Measurements from ENCODE around the gene ST6GALNAC4.
"Not testable (repeated sequence)": the region's sequence is repeated elsewhere in the genome, so short reads cannot be mapped to it uniquely, and the experiment has no call there.

Gene ST6GALNAC4

DNA sequence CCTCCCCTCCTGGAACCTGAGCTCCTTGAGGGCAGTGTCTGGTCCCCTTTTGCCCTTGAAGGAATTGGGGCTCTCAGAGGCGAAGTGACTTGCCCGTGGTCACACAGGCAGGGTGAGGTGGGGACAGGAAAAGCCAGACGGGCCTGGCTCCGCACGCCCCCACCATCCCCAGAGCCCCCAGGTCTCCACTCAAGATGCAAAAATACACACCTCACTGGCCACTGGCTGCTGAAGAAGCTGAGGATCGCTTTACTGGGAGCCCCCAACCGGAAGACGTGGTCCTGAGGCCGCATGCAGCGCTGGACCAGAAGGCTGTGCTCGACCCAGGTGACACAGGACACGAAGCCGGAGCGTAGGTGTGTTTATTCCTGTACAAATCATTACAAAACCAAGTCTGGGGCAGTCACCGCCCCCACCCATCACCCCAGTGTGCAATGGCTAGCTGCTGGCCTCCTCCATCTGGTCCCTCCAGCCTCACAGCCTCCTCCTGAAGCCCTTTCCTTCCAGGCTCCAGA lies 31.8 kb downstream of the ST6GALNAC4 start:
- DNase-seq: no peak

DNA sequence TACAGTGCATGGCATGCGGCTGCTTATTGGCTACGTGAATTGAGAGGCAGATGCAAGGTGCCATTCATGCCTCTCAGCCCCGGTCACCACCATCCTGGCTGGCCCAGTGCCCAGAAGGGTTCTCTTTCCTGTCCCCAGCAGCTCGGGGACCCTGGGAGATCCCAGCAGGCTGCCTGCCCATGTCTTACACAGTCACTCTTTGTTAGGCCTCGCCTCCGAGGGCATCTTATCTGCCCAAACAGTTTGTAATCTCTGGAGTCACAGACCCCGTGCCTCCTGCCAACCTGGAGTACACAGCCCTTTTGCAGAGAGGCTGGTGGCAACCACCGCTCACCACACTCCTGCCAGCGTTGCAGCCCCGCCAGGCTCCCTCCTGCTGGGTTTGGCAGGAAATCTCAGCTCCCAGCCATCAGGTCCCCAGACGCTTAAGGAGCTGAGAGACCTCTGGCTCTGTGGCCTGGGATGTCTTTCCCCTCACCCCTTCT lies 32.4 kb downstream of the ST6GALNAC4 start:
- peak; percentile 42 for DNase-seq

- DNase-seq: no peak
These were observed 32.9 kb downstream of the ST6GALNAC4 start for GRCh38 chr9:127883959-127884358.

- DNase-seq: not testable (repeated sequence)
These were observed 35.1 kb downstream of the ST6GALNAC4 start for GRCh38 chr9:127881715-127882114.

DNA sequence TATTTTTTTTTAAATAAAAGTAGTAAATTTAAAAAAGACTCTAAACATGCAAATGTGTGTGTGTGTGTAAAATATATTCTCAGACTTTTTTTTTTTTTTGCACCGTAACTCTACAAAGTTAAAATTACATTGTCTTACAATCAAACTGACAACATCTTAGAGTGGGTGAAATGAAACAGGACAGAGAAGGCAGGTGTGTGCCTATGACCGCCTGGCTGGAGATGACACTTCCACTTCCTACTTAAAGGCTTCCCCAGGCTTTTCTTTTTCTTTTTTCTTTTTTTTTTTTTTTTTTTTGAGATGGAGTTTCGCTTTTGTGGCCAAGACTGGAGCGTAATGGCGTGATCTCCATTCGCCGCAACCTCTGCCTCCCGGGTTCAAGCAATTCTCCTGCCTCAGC lies 36.7 kb downstream of the ST6GALNAC4 start:
- DNase-seq: no peak

DNA sequence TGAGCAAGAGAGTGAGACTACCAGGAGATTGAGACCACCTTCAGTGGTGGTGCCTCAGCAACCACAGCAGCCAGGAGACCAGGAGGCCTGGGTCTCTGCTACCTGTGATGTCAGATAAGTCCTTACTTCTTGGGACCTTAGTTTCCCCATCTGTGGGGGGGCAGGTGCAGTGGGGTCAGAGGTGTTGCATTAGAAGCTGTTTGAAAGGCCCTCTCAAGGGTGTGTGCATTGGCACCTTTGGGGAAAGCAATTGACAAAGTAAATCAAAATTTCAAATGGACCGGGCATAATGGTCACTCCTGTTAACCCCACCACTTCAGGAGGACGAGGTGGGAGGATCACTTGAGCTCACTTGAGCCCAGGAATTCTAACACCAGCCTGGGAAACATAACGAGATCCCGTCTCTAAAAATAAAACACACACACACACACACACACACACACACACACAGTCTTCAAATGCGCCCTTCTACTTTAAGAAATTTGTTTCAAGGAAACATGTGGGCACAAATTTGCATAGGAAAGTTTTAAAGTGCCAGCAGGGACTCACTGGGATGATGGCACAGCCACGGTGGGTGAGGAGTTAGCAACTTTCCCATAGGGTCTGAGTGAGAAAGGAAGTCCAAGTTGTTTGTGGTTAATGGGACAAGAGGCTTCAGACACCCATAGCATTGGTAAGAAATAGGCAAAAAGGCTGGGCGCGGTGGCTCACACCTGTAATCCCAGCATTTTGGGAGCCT lies 38.0 kb downstream of the ST6GALNAC4 start:
- no peak for DNase-seq

DNA sequence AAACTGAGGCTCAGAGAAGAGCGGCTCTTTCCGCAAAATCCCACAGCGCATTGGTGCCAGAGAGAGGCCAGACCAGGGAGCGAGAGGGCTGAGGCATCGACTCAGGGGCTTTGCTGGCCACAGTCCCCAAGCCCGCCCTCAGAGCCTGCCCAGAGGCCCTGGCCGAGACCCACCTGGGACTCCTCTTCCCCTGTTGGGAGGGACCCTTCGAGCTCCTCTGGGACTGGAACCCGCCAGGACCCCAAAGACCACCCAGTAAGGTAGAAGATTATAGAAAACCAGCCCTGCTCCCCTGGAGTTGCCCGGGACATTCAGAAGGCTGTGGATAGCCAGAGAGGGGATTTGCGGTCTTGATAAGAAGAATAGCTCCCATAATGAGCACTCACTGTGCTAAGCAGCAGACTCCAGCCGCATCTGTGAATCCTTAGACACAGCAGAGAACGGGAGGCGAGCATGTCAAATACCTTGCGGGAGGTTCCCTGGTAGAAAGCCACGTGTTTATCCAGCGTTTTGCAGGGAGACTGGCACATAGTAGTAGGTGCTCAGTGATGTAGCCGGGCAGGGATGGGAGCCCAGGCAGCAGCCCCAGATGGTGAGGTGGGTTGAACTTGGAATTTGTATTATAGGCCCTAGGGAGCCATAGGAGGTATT lies 38.7 kb downstream of the ST6GALNAC4 start:
- no peak for DNase-seq

- no peak for DNase-seq
These were observed 39.3 kb downstream of the ST6GALNAC4 start, which contains the start of gene AK1 for GRCh38 chr9:127877566-127877998. Gene AK1 (minus strand): TSS chr9:127877675. CDS start chr9:127874617, 3,058 bp downstream.

GRCh38 chr9:127876764-127877562 lies 39.9 kb downstream of the ST6GALNAC4 start:
- DNase-seq: no peak

DNA sequence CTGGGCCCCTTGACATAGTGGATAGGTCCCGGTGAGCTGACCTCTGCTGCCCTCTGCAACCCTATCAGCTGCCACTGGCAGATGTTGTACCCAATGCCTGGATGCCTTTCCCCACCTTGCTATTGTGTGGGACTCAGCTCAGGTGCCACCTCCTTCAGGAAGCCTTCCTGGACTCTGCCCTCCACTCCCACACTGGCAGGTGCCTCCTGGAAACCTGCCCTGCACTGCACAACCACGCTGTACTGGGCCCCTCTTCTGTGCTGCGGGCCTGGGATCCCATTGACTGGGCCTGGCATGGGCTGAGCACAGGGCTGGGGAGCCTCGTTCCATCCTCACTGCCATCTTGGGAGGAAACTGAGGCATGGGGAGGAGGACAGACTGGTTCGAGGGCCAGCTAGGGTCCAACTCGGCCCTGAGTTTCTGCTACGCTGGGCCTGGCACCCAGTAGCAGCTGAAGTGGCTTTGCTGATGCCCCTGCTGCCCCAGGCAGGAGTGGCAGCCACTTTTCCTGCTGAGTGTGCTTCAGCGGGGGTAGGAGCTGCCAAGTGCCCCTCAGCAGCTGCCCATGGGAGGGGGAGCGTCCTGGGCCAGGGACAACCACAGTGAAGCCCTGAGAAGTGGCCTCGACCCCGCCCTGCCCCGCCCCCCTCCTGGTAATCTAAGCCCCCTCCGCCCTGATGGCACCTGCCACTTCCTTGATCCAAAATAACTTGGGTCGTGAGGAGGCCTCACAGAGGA lies 40.6 kb downstream of the ST6GALNAC4 start:
- peak; percentile 27 for DNase-seq

DNA sequence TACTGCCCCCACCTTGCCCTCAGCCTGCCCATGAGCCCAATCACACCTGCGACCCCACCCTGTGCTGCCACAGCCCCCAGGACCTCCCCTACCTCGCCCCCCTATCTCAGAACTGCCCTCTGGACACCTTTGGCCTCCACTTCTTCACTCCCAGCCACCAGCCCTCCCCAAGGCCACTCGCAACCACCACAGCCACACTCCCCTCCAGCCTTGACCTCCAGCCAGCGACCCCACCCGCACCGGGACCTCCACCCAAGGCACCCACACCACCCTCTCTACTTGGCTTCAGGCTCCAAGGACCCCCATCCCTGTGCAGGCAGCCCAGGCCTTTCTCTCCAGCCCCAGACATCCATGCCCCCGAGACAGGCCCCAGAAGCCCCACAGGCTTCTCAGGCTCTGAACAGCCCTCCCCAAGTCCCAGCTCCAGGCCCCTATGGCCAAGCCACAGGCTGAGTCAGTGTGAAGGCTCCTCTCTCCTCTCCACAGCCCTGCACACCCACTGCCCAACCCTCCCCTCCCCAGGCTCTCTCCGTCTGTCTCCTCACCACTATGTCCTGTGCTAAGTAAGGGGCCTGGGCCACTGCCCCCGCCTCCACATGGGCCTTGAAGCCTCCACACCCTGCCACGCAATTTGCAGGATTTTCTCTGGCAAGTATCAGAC lies 41.4 kb downstream of the ST6GALNAC4 start:
- no peak for DNase-seq

GRCh38 chr9:127874301-127875221 lies 42.3 kb downstream of the ST6GALNAC4 start:
- DNase-seq: no peak

DNA sequence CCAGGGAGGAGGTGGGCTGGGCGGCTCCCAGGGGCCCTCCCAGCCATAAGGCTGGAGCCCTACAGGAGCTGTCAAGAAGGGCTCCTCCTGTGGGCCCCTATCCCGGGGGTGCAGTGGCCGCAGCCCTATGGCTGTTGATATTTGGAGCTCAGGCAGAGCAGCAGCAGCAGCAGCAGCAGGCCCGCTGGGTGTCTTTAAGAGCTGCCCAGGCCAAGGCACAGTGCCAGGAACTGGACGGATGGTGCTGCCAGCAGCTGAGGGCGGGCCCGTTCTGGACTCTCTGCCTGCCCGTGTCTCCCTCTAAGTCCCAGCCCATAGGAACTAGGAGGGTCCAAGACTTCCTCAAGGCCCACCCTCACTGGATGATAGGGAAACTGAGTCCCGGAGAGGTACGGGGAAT lies 43.0 kb downstream of the ST6GALNAC4 start:
- no peak for DNase-seq

DNA sequence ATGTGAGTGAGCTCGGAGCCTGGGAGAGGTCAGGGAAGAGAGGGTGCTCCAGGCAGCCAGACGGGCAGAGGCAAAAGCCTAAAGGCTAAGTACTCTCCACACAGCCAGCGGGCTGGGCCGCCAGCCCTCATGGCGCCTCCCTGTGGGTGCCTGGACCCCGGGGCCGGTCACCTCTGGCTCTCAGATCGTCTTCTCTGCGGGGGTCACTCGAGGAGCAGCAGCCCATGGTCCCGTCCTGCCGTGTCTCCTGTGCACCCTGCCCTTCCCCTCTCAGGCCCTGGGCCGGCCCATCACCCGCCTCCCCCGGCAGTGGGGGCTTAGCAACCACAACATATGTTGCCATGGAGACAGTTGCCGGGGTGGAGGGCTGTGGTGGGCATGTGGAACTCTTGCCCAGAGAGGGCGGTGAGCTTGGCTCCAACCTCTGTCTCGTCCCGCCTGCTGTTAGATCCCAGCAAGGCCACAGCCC lies 43.6 kb downstream of the ST6GALNAC4 start:
- DNase-seq: no peak

GRCh38 chr9:127872369-127873222 lies 44.2 kb downstream of the ST6GALNAC4 start:
- DNase-seq: no peak

DNA sequence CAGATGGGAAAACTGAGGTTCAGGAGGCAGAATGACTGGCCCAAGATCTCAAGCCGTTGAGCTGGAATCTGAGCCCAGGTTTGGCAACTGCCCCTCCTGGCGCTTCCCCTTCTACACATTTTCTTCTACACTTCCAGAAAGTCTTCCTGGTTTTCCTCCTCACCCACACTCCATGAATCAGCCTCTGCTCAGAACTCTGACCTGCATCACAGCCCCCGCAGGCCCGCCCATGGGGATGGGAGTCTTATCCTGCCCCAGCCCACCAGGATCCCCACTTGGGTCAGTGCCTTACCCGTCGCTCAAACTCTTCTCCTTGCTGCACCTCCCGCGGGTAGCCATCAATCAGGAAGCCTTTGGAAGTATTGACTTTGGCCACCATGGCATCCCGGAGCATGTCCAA lies 45.3 kb downstream of the ST6GALNAC4 start:
- no peak for DNase-seq

GRCh38 chr9:127870887-127871286 lies 46.0 kb downstream of the ST6GALNAC4 start:
- DNase-seq: no peak

DNA sequence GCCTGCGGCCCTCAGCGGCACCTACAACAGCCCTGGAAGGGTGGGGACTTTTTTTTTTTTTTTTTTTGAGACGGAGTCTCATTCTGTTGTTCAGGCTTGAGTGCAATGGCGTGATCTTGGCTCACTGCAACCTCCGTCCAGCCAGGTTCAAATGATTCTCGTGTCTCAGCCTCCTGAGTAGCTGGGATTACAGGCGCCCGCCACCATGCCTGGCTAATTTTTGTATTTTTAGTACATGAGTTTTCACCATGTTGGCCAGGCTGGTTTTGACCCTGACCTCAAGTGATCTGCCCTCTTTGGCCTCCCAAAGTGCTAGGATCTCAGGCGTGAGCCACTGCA lies 46.7 kb downstream of the ST6GALNAC4 start:
- DNase-seq: not testable (repeated sequence)

DNA sequence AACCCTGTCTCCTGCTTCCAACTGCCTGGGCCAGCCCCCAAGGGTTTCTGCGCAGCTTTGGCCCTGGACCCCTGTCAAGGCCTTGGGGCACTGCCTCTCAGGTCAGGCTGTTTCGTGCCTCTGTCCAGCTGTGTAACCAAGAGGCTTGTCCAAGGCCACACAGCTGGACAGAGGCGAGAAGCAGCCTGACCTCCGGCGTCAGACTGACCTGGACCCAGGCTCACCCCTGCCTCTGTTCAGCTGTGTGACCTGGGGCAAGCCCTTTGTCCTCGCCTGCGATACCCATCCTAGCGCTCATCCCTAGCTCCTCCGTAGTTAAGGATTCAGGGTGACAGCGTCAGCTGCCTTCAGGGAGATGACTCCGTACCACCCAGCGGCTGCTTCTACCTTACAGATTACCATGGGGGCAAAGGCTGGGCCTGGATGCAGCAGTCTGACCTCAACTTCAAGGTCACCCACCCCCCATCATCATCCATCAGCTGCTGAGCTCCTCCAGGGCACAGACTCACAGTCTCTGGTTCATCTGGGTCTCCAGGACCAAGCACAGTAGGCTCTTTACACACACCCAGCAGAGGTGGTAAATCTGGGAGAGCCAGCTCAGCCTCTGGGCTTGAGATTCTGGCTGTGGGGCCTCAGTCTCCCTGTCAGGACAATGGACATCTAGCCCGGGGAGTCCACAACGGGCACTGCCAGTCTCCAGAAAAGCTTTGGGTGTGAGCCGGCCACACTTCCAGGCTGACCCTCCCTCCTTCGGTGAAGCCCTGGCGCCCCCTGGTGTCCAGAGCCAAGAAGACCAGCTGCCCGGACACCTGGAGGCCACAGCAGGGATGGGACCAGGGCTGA lies 47.3 kb downstream of the ST6GALNAC4 start:
- DNase-seq: peak; percentile 17

Measured in NCI-H524 treated with DMSO at 0.1 percent for 48 hours (cell line).